ENCODE data around the gene CDKN2D. TPM values are rescaled to one million over a fixed set of nuclear protein-coding genes. Genes with fewer than 3 reads are reported as not detected.
"Not testable (repeated sequence)": the region's sequence is repeated elsewhere in the genome, so short reads cannot be mapped to it uniquely, and the experiment has no call there.

CDKN2D gene
- total RNA-seq, 2 experiments from 2014 or later = 85.4 to 89.4 TPM

DNA sequence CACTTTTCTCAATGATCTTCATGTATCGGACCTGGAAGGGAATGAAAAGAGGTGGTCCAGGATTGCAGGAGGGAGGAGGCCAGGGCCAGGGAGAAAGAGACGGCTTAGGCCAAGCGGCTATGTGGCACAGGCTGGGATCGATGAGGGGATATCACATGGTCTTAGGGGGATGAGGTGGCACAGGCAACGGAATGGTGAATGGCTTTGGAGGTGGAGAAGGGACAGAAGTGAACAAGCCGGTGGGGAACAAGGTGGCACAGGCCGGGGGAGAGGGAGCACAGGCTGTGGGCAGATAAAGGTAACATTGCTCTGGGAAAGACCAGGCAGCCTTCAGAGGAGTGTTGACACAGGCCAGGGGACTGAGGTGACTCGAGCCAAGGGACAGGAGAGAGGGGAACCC is 5.7 kb upstream of the CDKN2D start:
- Mint-ChIP-seq H3K9me3 (no peaks in the 10 kb centered on the region), H3K27me3 (no peaks in the 10 kb centered on the region), H3K4me3 (no peak overlapping the region), H3K36me3 (ENCODE audit: low read depth) (no peaks in the 10 kb centered on the region), H3K4me1 (peaks cover 29% of the 10 kb centered on the region), H3K27ac (peak overlapping the region; percentile 3)
- ChIA-PET POLR2A (interaction anchor here (1.0 to 1.5 kb wide), 2 partner anchors 21 to 127 kb away, joined by 3 to 4 read pairs; partner anchors contain the start of gene QTRT1), CTCF (no interaction called here)
- no peak for DNase-seq

DNA sequence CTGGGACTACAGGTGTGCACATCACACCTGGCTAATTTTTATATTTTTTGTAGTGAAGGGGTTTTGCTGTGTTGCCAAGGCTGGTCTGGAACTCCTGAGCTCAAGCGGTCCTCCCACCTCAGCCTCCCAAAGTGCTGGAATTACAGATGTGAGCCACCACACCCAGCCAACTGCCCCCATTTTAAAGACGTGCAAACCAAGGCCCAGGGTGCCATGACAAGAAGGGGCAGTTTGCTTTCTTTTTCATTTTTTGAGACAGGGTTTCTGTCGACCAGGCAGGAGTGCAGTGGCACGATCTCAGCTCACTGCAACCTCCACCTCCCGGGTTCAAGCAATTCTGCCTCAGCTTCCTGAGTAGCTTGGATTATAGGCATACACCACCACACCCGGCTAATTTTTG is 5.0 kb upstream of the CDKN2D start:
- H3K27me3 Mint-ChIP-seq = not testable (repeated sequence)
- CTCF ChIA-PET = interaction anchor here (1.1 to 3.0 kb wide), 4 partner anchors 20 to 71 kb away, joined by 3 to 13 read pairs (median 8); no protein-coding TSS in a partner anchor
- POLR2A ChIA-PET = interaction anchor here (1.4 kb wide), 1 partner anchor 79 kb away, joined by 3 read pairs; no protein-coding TSS in a partner anchor

DNA sequence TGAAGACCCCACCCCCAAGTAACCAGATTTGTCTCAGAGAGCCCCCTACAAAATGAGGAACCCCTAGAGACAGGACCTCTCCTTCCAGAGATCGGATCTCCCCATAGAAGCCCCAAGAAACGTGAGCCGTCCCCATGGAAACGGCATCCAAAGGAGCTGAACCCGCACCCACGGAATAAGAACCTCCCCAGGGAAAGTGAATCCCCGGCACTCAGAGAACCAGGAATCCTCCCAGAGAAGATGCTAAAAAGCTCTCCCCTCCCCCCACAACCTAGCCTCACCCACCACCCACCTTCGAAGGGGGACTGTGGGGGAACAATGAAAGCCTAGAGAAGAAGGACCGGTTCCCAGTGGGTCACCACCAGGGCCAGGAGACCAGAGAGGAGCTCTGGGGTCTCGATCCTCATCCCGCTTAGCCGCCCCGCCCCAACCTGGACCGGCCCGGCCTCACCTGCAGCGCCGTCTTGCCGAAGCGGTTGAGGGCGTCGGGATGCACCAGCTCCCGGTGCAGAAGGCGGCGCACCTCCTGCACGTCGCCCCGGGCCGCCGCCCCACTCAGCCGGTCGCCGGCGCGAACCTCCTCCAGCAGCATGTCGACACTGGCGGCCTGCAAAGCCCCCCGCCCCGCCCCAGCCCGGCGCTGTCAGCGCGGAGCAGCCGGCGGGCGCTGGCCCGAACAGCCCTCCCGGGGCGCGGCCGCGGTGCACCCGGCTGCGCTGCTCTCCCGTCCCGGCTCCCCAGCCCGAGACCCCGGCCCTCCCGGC is 535 bp downstream of the CDKN2D start:
- H3K27ac Mint-ChIP-seq = peak overlapping the region; percentile 97
- H3K27me3 Mint-ChIP-seq = no peaks in the 10 kb centered on the region
- no peaks in the 10 kb centered on the region for H3K9me3 Mint-ChIP-seq
- peak overlapping the region; percentile 92 for H3K4me3 Mint-ChIP-seq
- peak; percentile 32 for DNase-seq
- H3K36me3 Mint-ChIP-seq (ENCODE audit: low read depth) = peaks cover 37% of the 10 kb centered on the region
- peaks cover 46% of the 10 kb centered on the region for H3K4me1 Mint-ChIP-seq
- ChIA-PET CTCF (interaction anchor here (0.9 to 8.9 kb wide), 9 partner anchors 13 to 165 kb away, joined by 3 to 73 read pairs (median 4); partner anchors contain the start of gene CDC37), POLR2A (interaction anchor here (0.8 to 9.8 kb wide), 14 partner anchors 13 to 373 kb away, joined by 3 to 141 read pairs (median 6); partner anchors contain the start of genes CDC37, ICAM1 and S1PR5)

More for the DNA sequence above, 5.0 kb upstream of the CDKN2D start:
- not testable (repeated sequence) for H3K36me3 Mint-ChIP-seq (ENCODE audit: low read depth); DNase-seq; H3K9me3 Mint-ChIP-seq; H3K27ac Mint-ChIP-seq; H3K4me3 Mint-ChIP-seq
- peaks cover 34% of the 10 kb centered on the region for H3K4me1 Mint-ChIP-seq

DNA sequence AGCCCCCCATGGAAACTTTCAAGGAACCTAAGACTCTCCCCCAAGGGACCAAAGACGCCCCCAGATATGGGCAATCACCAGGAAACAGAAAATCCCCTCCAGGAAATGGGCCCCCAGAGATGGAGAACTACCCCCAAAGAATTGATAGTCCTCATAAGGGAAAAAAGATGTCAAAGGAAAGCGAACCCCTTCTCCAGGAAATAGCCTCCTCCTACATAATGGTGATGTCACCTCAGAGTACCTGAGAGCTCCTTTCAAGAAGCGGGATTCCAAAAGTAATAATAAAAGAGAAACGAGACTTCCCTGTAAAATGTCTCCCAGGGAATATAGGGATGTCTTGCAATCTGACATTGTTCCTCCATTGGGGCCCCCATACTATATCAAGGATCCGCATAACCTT is 1.1 kb downstream of the CDKN2D start:
- Mint-ChIP-seq H3K36me3 (ENCODE audit: low read depth) (peaks cover 38% of the 10 kb centered on the region), H3K27ac (peak overlapping the region; percentile 97), H3K27me3 (no peaks in the 10 kb centered on the region), H3K4me3 (peak overlapping the region; percentile 92), H3K4me1 (peaks cover 46% of the 10 kb centered on the region), H3K9me3 (no peaks in the 10 kb centered on the region)
- ChIA-PET POLR2A (interaction anchor here (0.6 to 9.8 kb wide), 14 partner anchors 12 to 372 kb away, joined by 3 to 141 read pairs (median 5); partner anchors contain the start of genes CDC37, ICAM1 and S1PR5), CTCF (interaction anchor here (1.0 to 8.9 kb wide), 7 partner anchors 13 to 132 kb away, joined by 3 to 73 read pairs (median 4); no protein-coding TSS in a partner anchor)
- no peak for DNase-seq

DNA sequence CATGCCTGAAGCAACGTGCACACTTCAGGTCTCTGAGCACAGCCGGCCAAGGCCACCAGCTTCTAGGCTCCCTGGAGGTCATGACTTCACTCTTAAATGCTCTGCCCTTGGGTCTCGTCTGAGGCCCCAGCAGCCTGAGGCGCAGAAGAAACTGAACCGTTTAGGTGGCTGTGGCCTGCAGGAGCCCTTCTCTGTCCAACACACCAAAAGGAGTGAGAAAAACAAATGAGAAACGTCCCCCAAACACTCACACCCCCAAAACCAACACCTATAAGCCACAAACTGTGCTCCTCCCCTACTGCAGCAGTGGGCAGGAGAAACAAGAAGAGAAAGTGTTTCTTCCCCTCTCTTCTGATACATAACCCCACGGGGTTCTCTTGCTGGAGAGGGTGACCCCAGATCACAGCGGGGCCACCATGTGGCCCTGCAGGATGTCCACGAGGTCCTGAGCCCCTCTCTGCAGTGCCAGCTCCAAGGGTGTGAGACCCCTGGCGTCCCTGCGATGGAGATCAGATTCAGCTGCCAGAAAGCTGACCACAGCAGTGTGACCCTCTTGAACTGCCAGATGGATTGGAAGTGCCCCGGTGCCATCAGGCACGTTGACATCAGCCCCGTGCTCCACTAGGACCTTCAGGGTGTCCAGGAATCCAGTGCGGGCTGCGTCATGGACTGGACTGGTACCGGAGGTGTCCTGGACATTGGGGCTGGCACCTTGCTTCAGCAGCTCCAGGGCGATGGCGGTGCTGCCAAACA is 1.9 kb downstream of the CDKN2D start:
- DNase-seq = peak; percentile 71
- no peaks in the 10 kb centered on the region for H3K9me3 Mint-ChIP-seq
- ChIA-PET CTCF (interaction anchor here (1.0 to 8.9 kb wide), 11 partner anchors 13 to 135 kb away, joined by 3 to 73 read pairs (median 4); partner anchors contain the start of gene QTRT1), POLR2A (interaction anchor here (0.5 to 9.8 kb wide), 23 partner anchors 12 to 306 kb away, joined by 3 to 141 read pairs (median 5); partner anchors contain the start of genes CDC37, ICAM1, KEAP1 and S1PR5)
- no peaks in the 10 kb centered on the region for H3K27me3 Mint-ChIP-seq
- peaks cover 42% of the 10 kb centered on the region for H3K36me3 Mint-ChIP-seq (ENCODE audit: low read depth)
- H3K4me1 Mint-ChIP-seq = peaks cover 38% of the 10 kb centered on the region
- peak overlapping the region; percentile 92 for H3K4me3 Mint-ChIP-seq
- H3K27ac Mint-ChIP-seq = peak overlapping the region; percentile 97

DNA sequence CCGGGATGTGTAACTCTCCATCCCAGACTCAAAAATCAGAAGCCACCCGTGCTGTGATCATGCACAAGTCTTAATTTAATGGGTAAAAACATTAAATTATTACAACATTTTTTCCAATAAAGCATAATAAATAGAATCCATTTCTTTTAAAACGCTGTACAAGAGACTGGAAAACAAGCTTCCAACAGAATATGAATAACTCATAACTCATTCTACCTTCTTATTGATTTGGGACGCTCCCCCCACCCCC is 2.4 kb downstream of the CDKN2D start:
- no peaks in the 10 kb centered on the region for H3K9me3 Mint-ChIP-seq
- peaks cover 38% of the 10 kb centered on the region for H3K4me1 Mint-ChIP-seq
- peak overlapping the region; percentile 97 for H3K27ac Mint-ChIP-seq
- peaks cover 47% of the 10 kb centered on the region for H3K36me3 Mint-ChIP-seq (ENCODE audit: low read depth)
- H3K27me3 Mint-ChIP-seq = no peaks in the 10 kb centered on the region
- no peak for DNase-seq
- H3K4me3 Mint-ChIP-seq = peak overlapping the region; percentile 92
- CTCF ChIA-PET = interaction anchor here (0.7 to 8.9 kb wide), 6 partner anchors 13 to 135 kb away, joined by 3 to 73 read pairs (median 4); partner anchors contain the start of gene QTRT1
- POLR2A ChIA-PET = interaction anchor here (0.5 to 9.8 kb wide), 15 partner anchors 11 to 306 kb away, joined by 3 to 141 read pairs (median 4); partner anchors contain the start of genes CDC37, KEAP1 and TMED1

DNA sequence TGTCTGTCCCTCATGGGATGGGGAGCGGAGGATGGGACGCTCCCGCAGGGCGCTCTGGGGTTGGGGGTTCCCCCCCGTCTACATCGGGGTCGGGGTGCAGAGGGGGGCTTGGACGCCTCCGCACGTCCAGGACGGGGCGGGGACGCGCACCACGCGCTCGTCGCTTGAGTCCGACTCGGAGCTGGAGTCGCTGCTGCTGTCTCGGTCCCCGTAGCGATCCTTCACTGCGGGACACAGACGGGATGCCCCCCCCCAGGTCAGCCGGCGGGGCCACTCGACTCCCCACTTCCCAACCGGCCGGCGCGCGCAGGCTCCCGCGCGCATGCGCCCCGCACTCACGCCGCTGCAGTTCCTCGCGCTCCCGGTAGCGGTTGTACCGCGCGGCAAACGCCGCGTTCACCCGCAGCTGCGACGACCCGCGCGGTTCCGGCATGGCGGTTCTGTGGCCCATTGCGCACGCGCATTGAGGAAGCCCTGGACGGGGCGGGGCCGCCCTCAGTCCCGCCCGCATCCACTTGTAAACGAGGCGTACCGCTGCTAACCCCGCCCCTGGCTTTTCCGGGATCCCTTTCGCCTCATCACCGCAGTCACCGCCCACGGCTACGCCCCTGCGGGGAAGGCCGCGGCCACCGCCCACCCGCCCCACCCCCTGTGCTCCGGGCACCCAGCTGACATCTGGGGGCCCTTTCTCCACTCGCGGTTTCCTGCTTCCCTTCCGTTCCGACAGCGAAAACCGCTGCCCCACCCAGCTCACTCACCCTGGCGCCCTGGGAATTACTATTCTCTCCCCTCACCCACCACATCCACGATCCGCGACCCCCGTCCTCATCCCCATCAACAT is 3.0 kb downstream of the CDKN2D start, which contains the start of gene KRI1:
TSS of gene KRI1 (minus strand) at position 444 of the 841 bp plus-strand sequence. CDS start at position 433, 11 bp downstream.
- CTCF ChIA-PET = interaction anchor here (0.7 to 8.9 kb wide), 7 partner anchors 12 to 136 kb away, joined by 3 to 73 read pairs (median 6); partner anchors contain the start of gene QTRT1
- H3K27ac Mint-ChIP-seq = peak within 1 kb of the TSS; percentile 97
- peaks cover 52% of the 10 kb centered on the region for H3K36me3 Mint-ChIP-seq (ENCODE audit: low read depth)
- peaks cover 38% of the 10 kb centered on the region for H3K4me1 Mint-ChIP-seq
- no peaks in the 10 kb centered on the region for H3K9me3 Mint-ChIP-seq
- no peaks in the 10 kb centered on the region for H3K27me3 Mint-ChIP-seq
- H3K4me3 Mint-ChIP-seq = peak within 1 kb of the TSS; percentile 92
- DNase-seq = peak; percentile 100
- POLR2A ChIA-PET = interaction anchor here (0.8 to 9.8 kb wide), 14 partner anchors 11 to 307 kb away, joined by 3 to 141 read pairs (median 4); partner anchors contain the start of genes CDC37, KEAP1 and TMED1

DNA sequence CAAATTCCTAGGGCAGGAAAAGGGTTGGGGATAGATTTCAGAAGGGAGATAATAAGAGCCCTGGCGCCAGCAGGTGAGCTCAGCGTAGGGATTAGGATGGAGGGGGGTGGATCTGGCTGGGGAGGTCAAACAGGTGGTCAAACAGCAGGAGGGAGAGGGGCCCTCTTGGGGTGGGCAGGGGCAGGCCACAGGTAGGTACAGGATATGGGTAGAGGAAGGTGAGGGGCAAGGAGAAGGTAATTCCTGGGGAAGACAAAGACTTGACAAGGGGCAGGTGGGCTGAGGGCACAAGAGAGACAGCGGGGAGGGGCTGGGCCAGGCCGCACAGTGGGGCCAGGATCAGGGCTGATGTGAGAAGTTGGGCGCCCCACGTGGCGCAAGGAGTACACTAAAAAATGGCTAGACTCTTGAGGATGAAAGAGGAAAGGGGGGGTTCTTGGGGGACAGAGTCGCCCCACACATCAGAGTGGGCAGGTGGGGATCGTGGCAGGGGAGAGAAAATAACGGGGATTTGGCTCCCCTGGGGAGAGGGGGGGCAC is 3.7 kb downstream of the CDKN2D start:
- peak overlapping the region; percentile 92 for H3K4me3 Mint-ChIP-seq
- no peaks in the 10 kb centered on the region for H3K27me3 Mint-ChIP-seq
- peaks cover 36% of the 10 kb centered on the region for H3K4me1 Mint-ChIP-seq
- H3K36me3 Mint-ChIP-seq (ENCODE audit: low read depth) = peaks cover 58% of the 10 kb centered on the region
- H3K9me3 Mint-ChIP-seq = no peaks in the 10 kb centered on the region
- CTCF ChIA-PET = interaction anchor here (0.6 to 8.9 kb wide), 4 partner anchors 12 to 160 kb away, joined by 3 to 73 read pairs (median 6); partner anchors contain the start of gene QTRT1
- POLR2A ChIA-PET = interaction anchor here (1.0 to 9.8 kb wide), 4 partner anchors 10 to 162 kb away, joined by 3 to 141 read pairs (median 4); partner anchors contain the start of gene CDC37
- peak overlapping the region; percentile 97 for H3K27ac Mint-ChIP-seq
- peak; percentile 67 for DNase-seq

DNA sequence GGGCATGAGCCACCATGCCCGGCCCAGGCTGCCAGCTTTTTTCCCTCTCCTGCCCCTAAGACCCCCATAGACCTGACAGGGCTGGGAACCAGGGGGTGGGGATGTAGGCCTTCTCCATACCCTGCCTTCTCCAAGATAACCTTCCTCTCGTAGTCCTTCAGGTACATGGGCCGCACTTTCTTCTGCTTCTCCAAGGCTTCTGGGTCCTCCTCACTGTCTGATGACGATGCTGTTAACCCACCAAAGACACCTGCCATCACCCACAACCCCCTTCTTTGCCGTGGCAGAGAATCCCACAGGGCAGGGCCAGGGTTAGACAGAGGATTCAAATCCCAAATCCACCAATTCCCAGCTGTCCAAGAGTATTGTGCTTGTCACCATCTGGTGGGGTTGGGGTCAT is 6.2 kb downstream of the CDKN2D start:
- DNase-seq = no peak
- no peak overlapping the region for H3K27ac Mint-ChIP-seq
- ChIA-PET CTCF (interaction anchor here (1.0 to 8.9 kb wide), 3 partner anchors 9 to 19 kb away, joined by 3 to 73 read pairs (median 5); no protein-coding TSS in a partner anchor), POLR2A (interaction anchor here (9.8 kb wide), 1 partner anchor 7 kb away, joined by 141 read pairs; no protein-coding TSS in a partner anchor)
- no peak overlapping the region for H3K4me3 Mint-ChIP-seq
- no peaks in the 10 kb centered on the region for H3K27me3 Mint-ChIP-seq
- H3K36me3 Mint-ChIP-seq (ENCODE audit: low read depth) = peaks cover 71% of the 10 kb centered on the region
- no peaks in the 10 kb centered on the region for H3K9me3 Mint-ChIP-seq
- H3K4me1 Mint-ChIP-seq = peaks cover 26% of the 10 kb centered on the region

DNA sequence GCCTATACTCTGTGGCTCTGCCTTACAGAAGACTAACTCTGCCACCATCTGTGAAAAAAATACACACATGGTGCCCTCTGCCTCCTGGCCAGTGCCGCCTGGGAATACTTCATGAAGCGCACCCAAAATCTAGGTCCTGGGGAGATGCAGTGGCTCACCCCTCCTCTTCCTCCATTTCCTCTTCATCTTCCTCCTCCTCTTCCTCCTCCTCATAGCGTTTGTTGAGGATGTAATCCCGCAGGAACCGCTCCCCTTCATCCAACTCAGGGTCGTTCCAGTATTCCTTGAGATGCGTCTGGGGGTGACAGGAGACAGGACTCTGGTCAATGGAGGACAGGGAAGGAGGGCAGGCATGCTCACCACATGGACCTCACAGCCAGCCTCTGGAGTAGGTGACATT is 8.6 kb downstream of the CDKN2D start:
- POLR2A ChIA-PET = interaction anchor here (9.8 kb wide), 1 partner anchor 6 kb away, joined by 141 read pairs; the partner anchor contains the start of genes CDKN2D and KRI1
- DNase-seq = no peak
- Mint-ChIP-seq H3K27ac (no peak overlapping the region), H3K4me1 (peaks cover 20% of the 10 kb centered on the region), H3K27me3 (no peaks in the 10 kb centered on the region), H3K9me3 (no peaks in the 10 kb centered on the region), H3K36me3 (ENCODE audit: low read depth) (peaks cover 61% of the 10 kb centered on the region), H3K4me3 (no peak overlapping the region)
- CTCF ChIA-PET = no interaction called here

DNA sequence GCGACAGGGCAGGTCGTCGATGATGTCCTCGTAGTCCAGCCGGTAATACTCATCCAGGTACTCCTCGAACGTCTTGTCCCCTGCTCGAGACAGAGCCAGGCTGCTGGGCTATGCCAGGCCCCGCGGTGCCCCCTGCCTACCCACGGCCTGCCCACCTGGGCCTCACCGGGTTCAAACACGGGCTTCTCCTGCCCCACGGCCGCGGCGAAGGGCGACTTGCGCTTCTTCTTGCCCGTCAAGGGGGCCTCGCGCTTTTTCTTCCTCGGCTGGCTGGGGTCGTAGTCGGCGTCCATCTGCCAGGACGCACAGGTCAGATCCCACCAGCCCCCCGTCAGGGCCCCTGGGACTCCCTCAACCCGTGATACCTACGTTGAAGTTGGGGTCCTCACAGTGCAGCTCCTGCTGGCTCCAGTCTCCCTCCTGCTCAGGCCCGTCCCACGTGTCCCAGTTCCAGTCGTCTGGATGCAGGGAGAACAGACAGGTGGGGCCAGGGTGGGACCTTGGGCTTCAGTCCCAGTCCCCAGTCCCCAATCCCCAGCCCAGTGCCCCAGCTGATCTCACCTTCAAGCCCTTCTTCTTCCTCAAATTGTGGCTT is 11.1 kb downstream of the CDKN2D start:
- Mint-ChIP-seq H3K27ac (no peak overlapping the region), H3K4me1 (peaks cover 36% of the 10 kb centered on the region), H3K36me3 (ENCODE audit: low read depth) (peaks cover 73% of the 10 kb centered on the region), H3K27me3 (no peaks in the 10 kb centered on the region), H3K9me3 (no peaks in the 10 kb centered on the region), H3K4me3 (no peak overlapping the region)
- ChIA-PET CTCF (no interaction called here), POLR2A (interaction anchor here (9.8 kb wide), 1 partner anchor 8 kb away, joined by 141 read pairs; the partner anchor contains the start of genes CDKN2D and KRI1)
- DNase-seq = no peak

Data from activated CD4-positive, alpha-beta memory T cell treated with anti-CD3 and anti-CD28 coated beads, Interleukin-2, amount 10 ng/mL, durations not matched to agents 7 days and 5 days (primary cell).